Measurements from ENCODE around the gene SUPT5H. TPM values are rescaled to one million over a fixed set of nuclear protein-coding genes. Genes with fewer than 3 reads are reported as not detected.

SUPT5H gene
- total and polyA plus RNA-seq, 2 of the 13 experiments (the other 11 are each of a cell fraction or from before 2014, with no cell fraction given), result 48.2 to 51.7 TPM

DNA sequence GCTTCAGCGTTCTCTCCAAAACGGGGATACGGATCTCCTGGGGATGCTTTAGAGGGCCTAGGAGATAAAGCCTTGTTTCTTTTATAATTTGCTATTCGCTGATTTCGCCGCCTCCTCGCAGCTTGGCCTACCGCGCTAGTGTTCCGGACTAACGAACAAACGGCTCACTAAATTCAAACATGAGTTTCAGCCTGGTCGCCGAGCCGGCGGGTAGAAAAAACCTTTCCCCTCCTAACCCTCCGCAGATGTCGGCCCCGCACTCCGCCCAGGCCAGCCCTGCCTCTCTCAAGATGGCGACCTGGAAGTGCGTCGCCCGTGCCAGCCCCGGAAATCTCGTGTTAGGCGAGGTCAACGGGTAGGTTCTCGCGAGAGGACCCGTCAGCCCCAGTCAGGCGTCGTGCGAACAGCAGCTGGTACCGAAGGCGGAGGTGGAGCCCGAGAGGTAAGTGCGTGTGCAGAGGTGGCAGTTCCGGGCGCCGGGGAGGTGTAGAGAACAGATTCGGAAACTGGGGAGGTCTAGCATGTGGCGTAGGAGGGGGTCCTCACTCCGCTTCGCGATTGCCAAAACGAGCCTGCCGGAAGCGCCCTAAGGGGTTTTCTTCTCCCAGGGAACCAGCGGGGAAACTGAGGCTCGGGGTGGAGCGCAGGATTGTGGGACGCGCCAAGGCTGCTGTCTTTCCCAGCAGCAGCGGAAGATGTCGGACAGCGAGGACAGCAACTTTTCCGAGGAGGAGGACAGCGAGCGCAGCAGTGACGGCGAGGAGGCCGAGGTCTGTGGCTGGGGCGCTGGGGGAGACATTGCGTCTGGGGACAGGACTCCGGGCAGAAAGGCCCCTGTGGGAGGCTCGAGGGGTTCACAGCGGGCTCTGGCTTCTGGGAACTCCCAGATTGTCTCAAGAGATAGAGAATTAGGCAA lies at the start of gene SUPT5H (continued):
- TF ChIP-seq, protein P1, sequence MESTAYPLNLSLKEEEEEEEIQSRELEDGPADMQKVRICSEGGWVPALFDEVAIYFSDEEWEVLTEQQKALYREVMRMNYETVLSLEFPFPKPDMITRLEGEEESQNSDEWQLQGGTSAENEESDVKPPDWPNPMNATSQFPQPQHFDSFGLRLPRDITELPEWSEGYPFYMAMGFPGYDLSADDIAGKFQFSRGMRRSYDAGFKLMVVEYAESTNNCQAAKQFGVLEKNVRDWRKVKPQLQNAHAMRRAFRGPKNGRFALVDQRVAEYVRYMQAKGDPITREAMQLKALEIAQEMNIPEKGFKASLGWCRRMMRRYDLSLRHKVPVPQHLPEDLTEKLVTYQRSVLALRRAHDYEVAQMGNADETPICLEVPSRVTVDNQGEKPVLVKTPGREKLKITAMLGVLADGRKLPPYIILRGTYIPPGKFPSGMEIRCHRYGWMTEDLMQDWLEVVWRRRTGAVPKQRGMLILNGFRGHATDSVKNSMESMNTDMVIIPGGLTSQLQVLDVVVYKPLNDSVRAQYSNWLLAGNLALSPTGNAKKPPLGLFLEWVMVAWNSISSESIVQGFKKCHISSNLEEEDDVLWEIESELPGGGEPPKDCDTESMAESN (CRISPR knock-in tag; conservative IDR thresholded peaks at IDR 0.05), result peak; percentile 85
- TF ChIP-seq GATA4 (IDR thresholded peaks at IDR 0.05; ENCODE audit: borderline replicate concordance, low read depth) (peak; percentile 74; the same call in 1 of the 2 replicates), NPAS2 (CRISPR knock-in tag; IDR thresholded peaks at IDR 0.05; ENCODE audit: borderline replicate concordance) (no peak), ZNF672 (CRISPR knock-in tag; IDR thresholded peaks at IDR 0.05) (no peak), RAD51 (IDR thresholded peaks at IDR 0.05; ENCODE audit: borderline replicate concordance) (no peak), SMAD3 (CRISPR knock-in tag; IDR thresholded peaks at IDR 0.05) (no peak), ATM (IDR thresholded peaks at IDR 0.05; ENCODE audit: borderline replicate concordance) (no peak), MEF2D (CRISPR knock-in tag; IDR thresholded peaks at IDR 0.05) (peak; percentile 69), TARDBP (CRISPR knock-in tag; IDR thresholded peaks at IDR 0.05) (peak; percentile 69), ZNF598 (CRISPR knock-in tag; IDR thresholded peaks at IDR 0.05; ENCODE audit: borderline replicate concordance) (no peak; the same call in 1 of the 2 replicates), ZNF878 (CRISPR knock-in tag; IDR thresholded peaks at IDR 0.05) (peak; percentile 25), CBFB (CRISPR knock-in tag; IDR thresholded peaks at IDR 0.05) (0 out of 2 replicates have a peak, but pooled peaks have one; percentile 40), YY1 (IDR thresholded peaks at IDR 0.05; ENCODE audit: insufficient read depth, insufficient replicate concordance, low read depth, low read length) (peak; percentile 99)
- TF ChIP-seq, protein P2, sequence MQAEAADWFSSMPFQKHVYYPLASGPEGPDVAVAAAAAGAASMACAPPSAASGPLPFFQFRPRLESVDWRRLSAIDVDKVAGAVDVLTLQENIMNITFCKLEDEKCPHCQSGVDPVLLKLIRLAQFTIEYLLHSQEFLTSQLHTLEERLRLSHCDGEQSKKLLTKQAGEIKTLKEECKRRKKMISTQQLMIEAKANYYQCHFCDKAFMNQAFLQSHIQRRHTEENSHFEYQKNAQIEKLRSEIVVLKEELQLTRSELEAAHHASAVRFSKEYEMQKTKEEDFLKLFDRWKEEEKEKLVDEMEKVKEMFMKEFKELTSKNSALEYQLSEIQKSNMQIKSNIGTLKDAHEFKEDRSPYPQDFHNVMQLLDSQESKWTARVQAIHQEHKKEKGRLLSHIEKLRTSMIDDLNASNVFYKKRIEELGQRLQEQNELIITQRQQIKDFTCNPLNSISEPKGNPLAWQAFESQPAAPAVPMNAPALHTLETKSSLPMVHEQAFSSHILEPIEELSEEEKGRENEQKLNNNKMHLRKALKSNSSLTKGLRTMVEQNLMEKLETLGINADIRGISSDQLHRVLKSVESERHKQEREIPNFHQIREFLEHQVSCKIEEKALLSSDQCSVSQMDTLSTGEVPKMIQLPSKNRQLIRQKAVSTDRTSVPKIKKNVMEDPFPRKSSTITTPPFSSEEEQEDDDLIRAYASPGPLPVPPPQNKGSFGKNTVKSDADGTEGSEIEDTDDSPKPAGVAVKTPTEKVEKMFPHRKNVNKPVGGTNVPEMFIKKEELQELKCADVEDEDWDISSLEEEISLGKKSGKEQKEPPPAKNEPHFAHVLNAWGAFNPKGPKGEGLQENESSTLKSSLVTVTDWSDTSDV (CRISPR knock-in tag; IDR thresholded peaks at IDR 0.05), result no peak
- TF ChIP-seq, protein P3, sequence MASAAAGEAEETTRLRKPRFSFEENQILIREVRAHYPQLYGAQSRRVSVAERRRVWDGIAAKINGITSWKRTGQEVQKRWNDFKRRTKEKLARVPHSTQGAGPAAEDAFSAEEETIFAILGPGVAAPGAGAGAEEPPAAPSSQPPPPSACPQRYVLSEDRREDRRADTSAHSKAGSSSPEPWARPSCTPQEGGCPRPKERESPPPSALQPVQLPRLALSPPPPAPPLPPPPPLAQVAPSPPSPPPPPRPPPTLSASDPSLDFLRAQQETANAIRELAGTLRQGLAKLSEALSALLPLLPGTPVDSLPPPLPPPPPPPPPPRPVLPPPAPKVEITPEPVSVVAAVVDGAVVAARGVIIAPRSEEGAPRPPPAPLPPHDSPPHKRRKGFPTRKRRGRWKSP (CRISPR knock-in tag; IDR thresholded peaks at IDR 0.05), result peak; percentile 68; the same call in 1 of the 2 replicates
- TF ChIP-seq, protein P4, sequence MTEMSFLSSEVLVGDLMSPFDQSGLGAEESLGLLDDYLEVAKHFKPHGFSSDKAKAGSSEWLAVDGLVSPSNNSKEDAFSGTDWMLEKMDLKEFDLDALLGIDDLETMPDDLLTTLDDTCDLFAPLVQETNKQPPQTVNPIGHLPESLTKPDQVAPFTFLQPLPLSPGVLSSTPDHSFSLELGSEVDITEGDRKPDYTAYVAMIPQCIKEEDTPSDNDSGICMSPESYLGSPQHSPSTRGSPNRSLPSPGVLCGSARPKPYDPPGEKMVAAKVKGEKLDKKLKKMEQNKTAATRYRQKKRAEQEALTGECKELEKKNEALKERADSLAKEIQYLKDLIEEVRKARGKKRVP (CRISPR knock-in tag; IDR thresholded peaks at IDR 0.05), result peak in 1 of 2 experiments; percentile 59; a peak in 1 of 4 replicates
- TF ChIP-seq, protein P5, sequence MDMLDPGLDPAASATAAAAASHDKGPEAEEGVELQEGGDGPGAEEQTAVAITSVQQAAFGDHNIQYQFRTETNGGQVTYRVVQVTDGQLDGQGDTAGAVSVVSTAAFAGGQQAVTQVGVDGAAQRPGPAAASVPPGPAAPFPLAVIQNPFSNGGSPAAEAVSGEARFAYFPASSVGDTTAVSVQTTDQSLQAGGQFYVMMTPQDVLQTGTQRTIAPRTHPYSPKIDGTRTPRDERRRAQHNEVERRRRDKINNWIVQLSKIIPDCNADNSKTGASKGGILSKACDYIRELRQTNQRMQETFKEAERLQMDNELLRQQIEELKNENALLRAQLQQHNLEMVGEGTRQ (IDR thresholded peaks at IDR 0.05; ENCODE audit: low read depth, low read length), result no peak; the same call in 1 of the 2 replicates
- TF ChIP-seq, protein P5 (CRISPR knock-in tag; IDR thresholded peaks at IDR 0.05; ENCODE audit: borderline replicate concordance), result no peak
